Erythroblast (primary cell): ENCODE measurements around the gene KIF21B.

Experiments used
- GATA1 ChIP-seq: IDR thresholded peaks from 2 replicates; pipeline ENCODE4 v1.6.1; 2011; ENCODE audit warnings: low read depth, mild to moderate bottlenecking, control low read depth, low read length, moderate library complexity
- POLR2A ChIP-seq: IDR thresholded peaks from 2 replicates; pipeline ENCODE4 v1.6.1; 2011; ENCODE audit warnings: mild to moderate bottlenecking, low read length

DNA sequence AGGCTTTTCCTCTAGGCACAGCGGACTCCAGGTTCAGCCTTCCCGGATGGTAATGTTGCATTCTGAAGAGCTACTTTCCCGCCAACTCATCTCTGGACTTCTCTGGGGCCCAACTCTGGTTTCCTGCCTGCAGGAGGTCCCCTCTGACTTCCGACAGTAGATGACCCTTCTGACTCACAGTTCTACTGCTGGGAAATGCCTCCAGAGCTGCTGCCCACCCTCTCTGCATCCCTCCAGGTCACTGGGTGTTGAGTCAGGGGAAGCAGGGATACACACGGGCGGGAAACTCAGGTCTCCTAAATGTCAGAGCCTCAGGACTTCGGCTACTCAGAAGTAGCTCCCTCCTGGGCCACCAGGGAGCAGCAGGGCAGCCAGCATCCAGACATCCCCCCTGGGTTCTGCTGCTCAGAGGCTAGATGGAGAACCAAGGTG is 2.1 kb upstream of the KIF21B start:
- no peak for TF ChIP-seq POLR2A
- TF ChIP-seq GATA1: no peak
